Breast epithelium (tissue), 4 donors: ENCODE data around the gene CAMK2B. TPM values are rescaled to one million over a fixed set of nuclear protein-coding genes. Genes with fewer than 3 reads are reported as not detected.

Experiments
- DNase-seq, 2 donors: peaks; one replicate each; pipeline ENCODE4 v3.0.0-alpha.2; 2019; ENCODE audit warnings: low spot score in 2 of 2
- H3K27ac ChIP-seq, 2 donors: fragments of 200-600 bp; sonication (generic) in 1 of 2; one replicate each; pipeline ENCODE4 v1.5.1; 2016 to 2019; ENCODE audit warnings: mild to moderate bottlenecking in 1 of 2
- H3K27me3 ChIP-seq, 2 donors: fragments of 200-600 bp; sonication (generic) in 1 of 2; one replicate each; pipeline versions ENCODE4 v1.5.1 to v1.6.0; 2017 to 2019; ENCODE audit warnings: control low read depth in 1 of 2, mild to moderate bottlenecking in 1 of 2
- H3K36me3 ChIP-seq: fragments of 200-600 bp; one replicate; pipeline ENCODE4 v1.5.1; 2019
- H3K4me1 ChIP-seq, 2 donors: fragments of 200-600 bp; sonication (generic); one replicate each; pipeline ENCODE4 v1.5.1; 2016 to 2019; ENCODE audit warnings: control low read depth in 1 of 2
- H3K4me3 ChIP-seq, 3 donors: fragments of 200-600 bp; sonication (generic); 1 replicate in 2 of 3; 2 replicates in 1 of 3; pipeline ENCODE4 v1.5.1; 2016 to 2019; ENCODE audit warnings: mild to moderate bottlenecking in 3 of 3, moderate library complexity in 2 of 3
- H3K9me3 ChIP-seq, 2 donors: fragments of 200-600 bp; sonication (generic) in 1 of 2; one replicate each; pipeline ENCODE4 v1.5.1; 2016 to 2019; ENCODE audit warnings: control low read depth in 1 of 2
- CTCF ChIP-seq, 3 donors: fragments of 450-650 bp; IDR thresholded peaks; one replicate each; pipeline ENCODE4 v1.5.1; 2016 to 2017; ENCODE audit warnings: antibody characterized with exemption in 3 of 3, mild to moderate bottlenecking in 3 of 3, moderate library complexity in 3 of 3
- POLR2A ChIP-seq: fragments of 450-650 bp; IDR thresholded peaks from one replicate; pipeline ENCODE4 v1.6.1; 2016; ENCODE audit warnings: antibody characterized with exemption, mild to moderate bottlenecking, moderate library complexity
- POLR2AphosphoS5 ChIP-seq, 3 donors: sonication (generic); formaldehyde crosslinking; IDR thresholded peaks; one replicate each; pipeline ENCODE4 v1.6.1; 2017; ENCODE audit warnings: antibody characterized with exemption in 3 of 3
- intact Hi-C: fragments of 100-400 bp; cut with DNase I; formaldehyde crosslinking; loops from one replicate; pipeline ENCODE4 v1.15.1; 2023; ENCODE audit warnings: low total_unique reads
- total RNA-seq, 3 donors: library from RNA; depleted of rRNA; stranded (reverse); fragments of >200 nt; gene quantifications; one replicate each; pipeline ENCODE4 v1.1.0, GENCODE V29; 2016

Gene CAMK2B
- total RNA-seq, 3 donors from 2014 or later, result 2.0 to 9.2 TPM; not detected in 1

DNA sequence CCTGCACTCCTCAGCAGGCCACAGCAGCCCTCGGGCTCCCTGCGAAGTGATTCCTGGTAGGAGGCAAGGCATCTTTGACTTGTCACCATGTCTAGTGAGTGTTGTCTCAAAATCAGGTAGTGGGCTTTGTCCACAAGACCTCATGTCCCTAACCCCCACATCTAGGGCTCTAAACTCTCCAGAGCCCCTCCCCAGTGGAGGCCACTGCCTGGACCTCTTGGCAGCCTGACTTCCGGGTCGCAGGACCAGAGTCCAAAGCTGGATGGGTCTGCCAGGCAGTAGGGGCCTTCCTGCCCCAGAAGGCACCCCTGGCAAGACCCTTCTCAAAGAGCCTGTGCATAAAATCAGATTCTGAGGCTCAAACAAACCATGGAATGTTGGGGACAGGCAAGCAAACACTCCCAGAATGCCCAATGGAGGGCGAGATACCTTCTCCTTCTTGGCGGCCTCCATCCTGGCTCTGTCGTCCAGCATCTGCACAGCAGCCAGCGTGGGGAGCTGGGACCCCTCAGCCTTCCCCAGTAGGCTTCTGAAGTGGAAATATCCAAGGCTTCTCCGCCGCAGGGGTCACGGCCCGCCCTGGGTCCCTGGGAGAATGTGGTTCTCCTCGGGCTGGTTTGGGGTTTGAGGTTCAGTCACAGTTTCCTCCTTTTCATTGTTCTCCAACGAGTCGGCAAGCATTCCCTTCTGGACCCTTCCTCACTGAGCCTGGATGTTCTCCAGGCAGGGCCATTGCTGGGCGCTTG lies 136.7 kb downstream of the CAMK2B start:
- H3K4me1 ChIP-seq, result no peaks in the 10 kb centered on the region
- no peaks in the 10 kb centered on the region for H3K9me3 ChIP-seq
- intact Hi-C loops, result no loop called here
- TF ChIP-seq POLR2A, result no peak
- no peak for TF ChIP-seq CTCF (IDR thresholded peaks at IDR 0.05)
- TF ChIP-seq POLR2AphosphoS5 (IDR thresholded peaks at IDR 0.05), result no peak
- H3K4me3 ChIP-seq, result no peak overlapping the region
- H3K36me3 ChIP-seq, result no peaks in the 10 kb centered on the region
- H3K27ac ChIP-seq, result no peak overlapping the region
- H3K27me3 ChIP-seq, result peaks cover 0 to 5% of the 10 kb centered on the region in 2 donors
- DNase-seq, result no peak

DNA sequence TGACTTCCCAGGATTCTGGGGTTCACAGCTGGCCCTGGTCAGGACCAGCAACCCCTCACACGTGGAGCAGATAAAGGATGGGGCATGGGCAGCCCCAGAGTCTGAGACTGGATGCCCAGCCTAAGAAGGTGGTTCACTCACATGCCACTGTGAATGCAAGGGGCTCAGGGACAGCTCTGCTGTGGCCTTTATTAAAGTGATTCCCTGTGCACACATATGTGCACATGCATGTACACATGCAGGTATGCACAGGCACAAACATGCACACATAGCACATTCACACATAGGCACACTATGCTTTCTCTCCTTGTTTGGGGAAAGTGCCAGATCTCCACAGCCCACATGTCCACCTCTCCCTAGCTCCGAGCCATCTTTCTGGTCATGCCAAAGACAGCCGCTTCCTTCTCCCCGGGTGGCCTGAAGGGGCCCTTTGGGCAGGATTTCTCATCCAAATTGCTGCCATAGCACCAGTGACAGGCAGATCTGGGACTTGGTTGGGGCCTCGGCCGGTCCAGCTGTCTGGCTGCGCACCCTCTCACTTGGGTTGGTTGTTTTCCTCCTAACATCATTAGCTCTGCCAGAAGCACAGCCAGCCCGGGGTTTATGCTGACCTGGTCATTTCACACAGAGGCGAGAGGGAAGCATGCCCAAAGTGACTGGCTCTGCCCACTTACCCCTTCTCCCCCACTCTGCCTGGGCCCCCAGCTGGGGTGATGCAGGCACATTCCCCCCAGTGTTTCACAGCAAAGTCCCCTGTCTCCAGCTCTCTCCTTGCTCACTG lies 137.6 kb downstream of the CAMK2B start:
- DNase-seq, result no peak
- Histone ChIP-seq H3K27ac (no peak overlapping the region), H3K4me3 (no peak overlapping the region), H3K9me3 (peaks cover 0 to 3% of the 10 kb centered on the region in 2 donors), H3K27me3 (peaks cover 0 to 5% of the 10 kb centered on the region in 2 donors), H3K4me1 (no peaks in the 10 kb centered on the region), H3K36me3 (no peaks in the 10 kb centered on the region)
- TF ChIP-seq CTCF (IDR thresholded peaks at IDR 0.05) (no peak), POLR2A (no peak), POLR2AphosphoS5 (IDR thresholded peaks at IDR 0.05) (no peak)
- intact Hi-C loops, result no loop called here

DNA sequence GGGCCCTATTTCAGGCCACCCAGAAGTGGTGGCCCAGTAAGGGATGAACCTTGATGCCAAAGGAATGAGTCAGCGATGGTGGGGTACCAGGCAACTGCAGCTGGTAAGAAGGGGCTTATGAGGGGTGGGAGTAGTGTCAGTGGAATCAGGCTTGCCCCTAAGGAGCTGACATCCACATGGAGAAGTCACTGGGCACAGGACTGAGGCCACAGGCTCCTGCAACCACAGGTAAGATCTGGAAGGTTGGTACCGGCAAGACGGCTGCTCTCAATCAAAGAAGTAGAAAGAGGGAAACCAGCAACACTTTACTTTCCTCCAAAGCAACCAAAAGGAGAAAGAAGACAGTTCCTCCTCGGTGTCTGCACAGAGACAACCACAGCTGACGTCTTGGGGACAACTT lies 138.7 kb downstream of the CAMK2B start:
- no peak for DNase-seq
- Histone ChIP-seq H3K36me3 (no peaks in the 10 kb centered on the region), H3K4me3 (no peak overlapping the region), H3K4me1 (no peaks in the 10 kb centered on the region), H3K27ac (no peak overlapping the region), H3K27me3 (no peaks in the 10 kb centered on the region), H3K9me3 (peaks cover 0 to 11% of the 10 kb centered on the region in 2 donors)
- intact Hi-C loops, result no loop called here
- TF ChIP-seq POLR2AphosphoS5 (IDR thresholded peaks at IDR 0.05) (no peak), CTCF (IDR thresholded peaks at IDR 0.05) (no peak), POLR2A (no peak)

DNA sequence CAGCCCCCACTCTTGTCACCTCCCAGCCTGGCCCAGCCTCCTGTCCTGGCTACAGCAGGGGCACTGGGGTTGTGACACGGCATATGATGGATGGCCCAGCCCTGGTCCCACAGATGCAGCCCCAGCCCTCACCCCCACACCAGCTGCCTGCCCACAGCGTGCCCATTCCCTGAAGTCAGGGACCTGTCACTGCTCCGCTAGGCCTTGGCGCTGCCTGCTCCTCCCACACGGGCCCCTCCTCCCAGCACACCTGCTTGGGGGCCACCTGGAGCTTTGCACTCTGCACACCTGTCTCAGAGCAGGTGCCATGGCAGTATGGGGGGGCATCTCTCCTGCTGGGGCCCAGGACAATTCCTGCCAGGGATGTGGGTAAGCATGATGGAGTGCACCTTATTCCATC lies 139.7 kb downstream of the CAMK2B start:
- H3K9me3 ChIP-seq, result peaks cover 0 to 11% of the 10 kb centered on the region in 2 donors
- no peak overlapping the region for H3K4me3 ChIP-seq
- no peak overlapping the region for H3K27ac ChIP-seq
- DNase-seq, result no peak
- TF ChIP-seq POLR2A (no peak), POLR2AphosphoS5 (IDR thresholded peaks at IDR 0.05) (no peak), CTCF (IDR thresholded peaks at IDR 0.05) (no peak)
- no peaks in the 10 kb centered on the region for H3K36me3 ChIP-seq
- no peaks in the 10 kb centered on the region for H3K27me3 ChIP-seq
- no peaks in the 10 kb centered on the region for H3K4me1 ChIP-seq
- intact Hi-C loops, result no loop called here

DNA sequence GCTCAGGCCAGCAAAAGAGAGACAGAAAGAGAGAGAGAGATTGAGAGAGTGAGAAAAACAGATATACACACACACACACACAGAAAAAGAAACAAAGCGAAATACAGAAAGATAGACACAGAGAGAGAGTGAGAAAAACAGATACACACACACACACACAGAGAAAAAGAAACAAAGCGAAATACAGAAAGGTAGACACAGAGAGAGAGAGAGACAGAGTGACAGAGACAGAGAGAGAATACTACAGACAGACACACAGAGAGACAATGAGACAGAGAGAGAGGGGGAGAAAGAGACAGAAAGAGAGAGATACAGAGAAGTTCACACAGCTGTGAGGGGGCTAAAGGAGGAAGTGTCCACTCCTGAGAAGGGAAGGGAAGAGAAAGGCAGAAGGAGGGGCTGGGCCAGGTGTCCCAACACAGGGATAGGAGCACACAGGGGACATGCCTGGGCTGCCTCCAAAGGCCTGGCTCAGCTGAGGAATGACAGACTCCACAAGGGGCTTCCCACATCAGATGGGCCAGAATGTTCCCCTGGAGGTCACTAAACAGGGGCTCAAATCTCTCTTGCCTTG lies 140.4 kb downstream of the CAMK2B start:
- no peaks in the 10 kb centered on the region for H3K27me3 ChIP-seq
- no peak overlapping the region for H3K27ac ChIP-seq
- TF ChIP-seq POLR2A (no peak), CTCF (IDR thresholded peaks at IDR 0.05) (no peak)
- no peak for DNase-seq
- intact Hi-C loops, result no loop called here
- H3K4me1 ChIP-seq, result no peaks in the 10 kb centered on the region
- no peaks in the 10 kb centered on the region for H3K36me3 ChIP-seq
- no peak overlapping the region for H3K4me3 ChIP-seq
- H3K9me3 ChIP-seq, result peaks cover 0 to 11% of the 10 kb centered on the region in 2 donors
